Stomach (tissue), 4 donors: Measurements from ENCODE around the gene ZNF423.

ENCODE experiments used
- POLR2A ChIP-seq, 4 donors: fragments of 450-650 bp; IDR thresholded peaks; one replicate each; pipeline ENCODE4 v1.6.1; 2016; ENCODE audit warnings: antibody characterized with exemption in 4 of 4, control low read depth in 2 of 4, mild to moderate bottlenecking in 1 of 4, moderate library complexity in 1 of 4
- POLR2AphosphoS5 ChIP-seq, 3 donors: sonication (generic); formaldehyde crosslinking; IDR thresholded peaks; one replicate each; pipeline ENCODE4 v1.6.1; 2016; ENCODE audit warnings: antibody characterized with exemption in 3 of 3
- TF ChIP-seq, protein P1 (sequence below), 7 experiments: fragments of 450-650 bp in 4 of 7; fragments of 200-600 bp in 3 of 7; sonication (generic) in 3 of 7; IDR thresholded peaks; one replicate each; pipeline ENCODE4 v1.5.1; 2016 to 2019; ENCODE audit warnings: antibody characterized with exemption in 7 of 7, control low read depth in 2 of 7, mild to moderate bottlenecking in 1 of 7

DNA sequence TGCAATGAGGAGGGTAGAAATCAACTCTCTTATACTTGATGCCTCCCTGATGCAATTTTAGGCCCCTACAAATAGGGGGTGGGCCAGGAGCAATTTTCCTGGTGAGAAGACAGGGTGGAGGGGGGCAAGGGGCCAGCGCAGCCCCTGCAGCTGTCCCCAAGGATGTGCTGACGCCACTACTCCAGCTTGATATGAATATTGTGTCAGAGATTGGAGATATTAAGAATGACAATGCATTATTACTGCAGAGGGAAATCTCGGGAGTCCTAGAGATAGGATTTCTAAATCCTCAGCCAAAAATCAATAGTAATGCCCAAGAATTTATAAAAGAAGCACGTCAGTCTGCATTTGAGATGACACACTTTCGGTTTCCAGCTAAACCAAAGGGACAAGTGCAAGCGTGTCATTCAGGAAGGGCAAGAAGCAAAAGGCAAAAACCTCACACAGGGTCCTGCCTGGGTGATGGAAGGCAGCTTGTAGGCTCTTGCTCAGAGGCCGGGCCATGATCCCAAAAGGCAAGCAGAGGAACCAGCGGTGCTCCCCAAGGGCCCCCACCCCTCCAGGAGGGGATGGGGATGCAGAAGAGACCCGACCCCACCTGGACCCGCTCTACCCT, 303.5 kb downstream of the ZNF423 start:
- TF ChIP-seq, protein P1, sequence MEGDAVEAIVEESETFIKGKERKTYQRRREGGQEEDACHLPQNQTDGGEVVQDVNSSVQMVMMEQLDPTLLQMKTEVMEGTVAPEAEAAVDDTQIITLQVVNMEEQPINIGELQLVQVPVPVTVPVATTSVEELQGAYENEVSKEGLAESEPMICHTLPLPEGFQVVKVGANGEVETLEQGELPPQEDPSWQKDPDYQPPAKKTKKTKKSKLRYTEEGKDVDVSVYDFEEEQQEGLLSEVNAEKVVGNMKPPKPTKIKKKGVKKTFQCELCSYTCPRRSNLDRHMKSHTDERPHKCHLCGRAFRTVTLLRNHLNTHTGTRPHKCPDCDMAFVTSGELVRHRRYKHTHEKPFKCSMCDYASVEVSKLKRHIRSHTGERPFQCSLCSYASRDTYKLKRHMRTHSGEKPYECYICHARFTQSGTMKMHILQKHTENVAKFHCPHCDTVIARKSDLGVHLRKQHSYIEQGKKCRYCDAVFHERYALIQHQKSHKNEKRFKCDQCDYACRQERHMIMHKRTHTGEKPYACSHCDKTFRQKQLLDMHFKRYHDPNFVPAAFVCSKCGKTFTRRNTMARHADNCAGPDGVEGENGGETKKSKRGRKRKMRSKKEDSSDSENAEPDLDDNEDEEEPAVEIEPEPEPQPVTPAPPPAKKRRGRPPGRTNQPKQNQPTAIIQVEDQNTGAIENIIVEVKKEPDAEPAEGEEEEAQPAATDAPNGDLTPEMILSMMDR (IDR thresholded peaks at IDR 0.05): no peak
- TF ChIP-seq POLR2A (IDR thresholded peaks at IDR 0.05) (no peak), POLR2AphosphoS5 (IDR thresholded peaks at IDR 0.05) (no peak)
